Erythroblast (primary cell): Measurements from ENCODE around the gene PARD3.

Experiments
- DNase-seq, 2 experiments: peaks; one replicate each; lab custom pipeline; 2025; lab: John Stamatoyannopoulos, UW
- GATA1 ChIP-seq: IDR thresholded peaks from 2 replicates; pipeline ENCODE4 v1.6.1; 2011; ENCODE audit warnings: low read depth, mild to moderate bottlenecking, control low read depth, low read length, moderate library complexity
- POLR2A ChIP-seq: IDR thresholded peaks from 2 replicates; pipeline ENCODE4 v1.6.1; 2011; ENCODE audit warnings: mild to moderate bottlenecking, low read length

The PARD3 gene

DNA sequence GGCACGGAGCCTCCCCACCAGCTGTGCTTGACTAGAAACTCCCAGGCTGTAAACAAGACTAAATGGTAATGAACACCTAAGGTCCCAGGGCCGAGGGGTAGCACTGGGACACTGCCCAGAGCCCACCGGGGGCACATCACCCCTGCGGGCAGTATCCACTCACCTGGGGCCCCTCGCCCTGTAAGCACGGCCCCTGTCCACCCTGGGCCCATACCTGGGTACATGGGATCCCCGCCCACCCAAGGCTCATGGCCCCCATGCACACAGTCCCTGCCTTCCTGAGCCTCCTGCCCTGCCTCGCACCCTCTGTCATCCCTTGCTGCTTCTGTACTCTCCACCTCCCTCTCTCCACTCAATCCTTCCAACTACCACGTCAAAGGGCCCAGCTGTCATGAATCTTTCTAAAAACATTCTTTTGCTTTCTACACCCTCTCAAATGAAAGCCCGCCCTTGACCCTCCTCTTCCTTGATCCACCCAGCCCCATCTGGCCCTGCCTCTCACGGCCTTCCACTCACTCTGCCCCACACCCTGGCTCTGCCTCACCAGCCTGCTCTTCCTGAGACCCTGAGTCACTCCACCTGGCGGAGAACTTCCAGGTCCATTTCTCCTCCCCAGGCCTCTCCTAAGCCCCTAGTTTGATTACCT is 173.1 kb downstream of the PARD3 start:
- TF ChIP-seq POLR2A (no peak), GATA1 (no peak)
- DNase-seq = no peak

DNA sequence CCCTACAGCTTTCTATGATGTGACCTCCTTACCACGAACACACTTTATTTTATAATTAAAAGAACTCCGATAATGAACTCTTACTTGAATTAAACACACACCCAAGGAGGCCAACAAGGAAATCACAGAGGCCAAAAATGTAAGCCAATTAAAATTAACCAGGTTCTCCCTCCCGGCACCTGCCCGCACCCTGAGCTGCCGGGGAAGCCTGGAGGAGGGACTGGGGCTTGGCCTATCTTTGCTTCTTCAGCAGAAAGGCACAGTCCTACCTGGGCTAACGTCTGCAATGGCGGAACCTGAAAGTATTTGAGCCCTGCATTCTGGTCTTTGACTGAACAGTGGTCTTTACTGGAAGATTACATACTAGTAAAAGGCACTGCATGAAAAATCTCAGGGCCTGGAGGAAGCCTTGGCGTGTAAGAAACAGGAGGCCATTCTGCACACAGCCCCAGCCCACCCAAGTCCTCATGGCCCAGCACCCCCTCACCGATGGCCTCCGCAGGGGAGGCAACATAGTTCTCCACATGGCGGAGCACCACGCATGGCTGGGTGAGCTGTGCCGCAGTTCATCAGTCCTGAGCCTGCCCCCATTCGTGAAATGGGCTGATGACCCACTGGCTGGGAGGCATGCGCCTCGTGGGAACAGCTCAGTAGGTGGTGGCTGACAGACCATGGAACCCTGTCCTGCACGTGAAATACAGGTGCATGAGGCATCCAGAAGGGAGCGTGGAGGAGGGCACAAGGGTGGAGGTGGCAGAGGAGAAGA is 173.8 kb downstream of the PARD3 start:
- TF ChIP-seq GATA1 (no peak), POLR2A (no peak)
- DNase-seq = no peak

DNA sequence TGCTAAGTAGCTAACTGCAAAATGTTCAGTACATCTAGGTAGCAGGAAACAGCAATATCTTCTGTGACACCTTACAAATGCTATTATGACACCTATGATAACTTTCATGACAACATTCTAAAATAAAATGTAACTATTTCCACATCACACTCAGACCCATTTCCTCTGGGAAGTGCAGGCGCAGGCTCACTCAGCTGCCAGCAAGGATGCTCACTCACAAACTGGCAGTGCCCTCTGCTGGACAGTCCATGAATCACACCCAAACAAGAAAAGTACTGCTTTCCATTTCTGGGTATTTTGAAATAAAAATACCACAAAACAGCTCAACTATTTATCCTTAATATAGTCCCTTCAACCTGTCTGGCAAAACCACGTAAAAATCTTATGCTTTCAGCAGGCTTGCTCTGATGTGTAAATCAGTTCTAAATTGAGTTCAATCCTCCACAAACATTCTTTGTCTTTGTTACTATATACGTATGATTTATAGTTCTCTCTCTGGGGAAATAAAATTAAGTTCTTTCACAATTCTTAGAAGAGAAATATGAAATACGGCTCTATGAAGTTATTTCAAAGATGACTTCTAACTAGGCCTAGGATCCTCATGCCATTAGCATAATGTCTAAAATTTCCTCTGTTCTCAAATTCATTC is 176.6 kb downstream of the PARD3 start:
- no peak for TF ChIP-seq GATA1
- TF ChIP-seq POLR2A = no peak

DNA sequence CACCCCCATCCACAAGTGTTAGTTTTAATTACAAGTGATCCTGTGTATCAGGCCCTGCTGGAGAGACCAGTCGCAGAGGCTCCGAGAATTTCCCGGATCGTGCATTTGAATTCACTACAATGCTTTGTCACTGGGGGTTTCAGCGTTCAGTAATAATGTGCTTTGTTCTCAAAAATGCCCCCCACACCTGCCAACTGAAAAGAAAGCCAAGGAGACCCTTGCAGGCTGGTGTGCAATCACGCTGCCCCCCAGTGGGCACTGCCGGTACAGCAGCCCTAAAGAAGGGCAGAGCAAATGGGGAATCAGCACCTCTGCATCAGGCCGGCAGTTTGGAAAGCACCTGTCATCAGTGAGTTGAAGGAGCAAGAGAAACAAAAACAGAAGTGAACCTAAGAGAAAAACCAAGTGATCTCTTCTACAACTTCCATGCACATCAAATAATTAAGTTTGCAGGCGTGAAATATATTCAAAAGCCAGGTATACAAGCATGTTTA is 177.6 kb downstream of the PARD3 start:
- TF ChIP-seq GATA1 (no peak), POLR2A (no peak)
- peak; percentile 35 to 63 for DNase-seq

More for the DNA sequence above, 176.6 kb downstream of the PARD3 start:
- DNase-seq = peak; percentile 70 to 82

DNA sequence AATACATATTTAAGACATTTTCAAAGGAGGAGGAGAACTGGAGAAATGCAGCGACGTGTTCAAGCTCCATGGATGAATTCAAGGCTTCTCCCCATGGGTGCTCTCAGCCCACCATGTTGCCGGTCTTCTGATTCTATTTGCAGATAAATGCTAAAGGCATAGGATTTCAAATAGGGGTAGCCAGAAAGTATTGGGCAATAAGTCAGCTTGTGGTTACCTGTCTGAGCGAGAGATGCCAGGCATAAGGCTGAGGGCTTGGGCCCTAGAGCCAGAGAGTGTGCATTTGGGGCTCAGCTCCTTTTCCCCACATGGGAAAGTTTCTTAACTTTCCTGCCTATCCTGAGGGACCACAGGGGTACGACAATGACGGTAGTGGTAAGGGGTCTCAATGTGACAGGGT is 180.0 kb downstream of the PARD3 start:
- TF ChIP-seq POLR2A (no peak), GATA1 (no peak)
- no peak for DNase-seq

DNA sequence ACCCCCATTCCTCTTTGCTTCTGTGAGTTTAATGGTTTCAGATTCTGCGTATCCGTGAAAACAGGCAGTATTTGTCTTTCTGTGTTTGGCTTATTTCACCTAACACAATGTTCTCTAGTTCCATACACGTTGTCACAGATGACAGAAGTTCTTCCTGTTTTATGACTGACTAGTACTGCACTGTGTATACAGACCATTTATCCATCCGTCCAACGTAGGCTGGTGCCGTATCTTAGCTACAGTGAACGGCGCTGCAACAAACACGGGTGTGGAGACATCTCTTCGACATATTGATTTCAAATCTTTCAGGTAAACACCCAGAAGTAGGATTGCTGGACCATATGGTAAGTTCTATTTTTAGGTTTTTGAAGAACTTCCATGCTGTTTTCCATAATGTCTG is 181.7 kb downstream of the PARD3 start:
- TF ChIP-seq POLR2A (no peak), GATA1 (no peak)
- no peak for DNase-seq

DNA sequence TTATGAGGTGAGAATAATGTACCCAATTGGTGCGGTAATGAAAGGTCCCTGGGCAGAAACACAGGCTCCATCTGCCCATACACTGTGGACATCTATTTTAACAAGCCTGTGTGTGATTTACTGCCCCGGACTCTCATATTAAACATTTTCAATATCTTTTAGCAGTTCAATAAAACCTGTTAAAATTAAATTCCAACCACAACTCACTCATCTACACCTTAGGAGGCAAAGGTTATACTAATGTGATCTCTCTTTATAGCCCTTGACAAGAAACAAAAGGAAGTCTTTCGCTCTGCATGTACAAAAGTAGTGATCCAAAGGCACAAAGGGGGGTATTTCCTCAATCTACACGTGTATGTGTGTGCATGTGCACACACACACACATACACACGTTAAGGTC is 186.0 kb downstream of the PARD3 start:
- TF ChIP-seq POLR2A = no peak
- DNase-seq = no peak

DNA sequence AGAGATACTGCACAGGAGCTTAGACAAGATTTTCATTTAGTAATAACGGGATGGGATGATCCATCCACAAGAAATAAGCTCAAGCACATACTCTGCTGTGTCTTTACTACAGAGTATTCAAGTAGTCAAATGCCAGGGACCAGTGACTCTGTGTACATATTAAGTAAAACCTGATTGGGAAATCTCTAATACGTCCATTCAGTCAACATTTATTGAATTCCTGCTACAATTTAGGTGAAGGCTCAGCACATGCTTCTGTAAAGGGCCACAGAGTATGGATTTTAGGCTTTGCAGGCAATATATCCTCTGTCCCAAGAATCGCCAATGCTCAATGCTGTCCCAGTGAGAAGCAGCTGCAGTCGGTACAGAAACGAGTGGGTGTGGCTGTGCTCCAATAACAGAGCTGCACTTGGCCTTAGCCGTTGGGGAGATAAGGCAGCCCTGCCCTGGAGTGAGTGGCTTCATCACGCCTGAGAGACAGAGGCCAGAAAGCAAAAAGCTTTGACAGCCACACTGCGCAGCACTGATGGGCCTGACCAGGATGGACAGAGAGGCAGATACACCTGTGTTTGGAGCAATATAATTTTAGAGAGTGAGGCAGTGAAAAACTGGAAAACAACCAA is 186.8 kb downstream of the PARD3 start:
- DNase-seq = peak; percentile 71 to 83

DNA sequence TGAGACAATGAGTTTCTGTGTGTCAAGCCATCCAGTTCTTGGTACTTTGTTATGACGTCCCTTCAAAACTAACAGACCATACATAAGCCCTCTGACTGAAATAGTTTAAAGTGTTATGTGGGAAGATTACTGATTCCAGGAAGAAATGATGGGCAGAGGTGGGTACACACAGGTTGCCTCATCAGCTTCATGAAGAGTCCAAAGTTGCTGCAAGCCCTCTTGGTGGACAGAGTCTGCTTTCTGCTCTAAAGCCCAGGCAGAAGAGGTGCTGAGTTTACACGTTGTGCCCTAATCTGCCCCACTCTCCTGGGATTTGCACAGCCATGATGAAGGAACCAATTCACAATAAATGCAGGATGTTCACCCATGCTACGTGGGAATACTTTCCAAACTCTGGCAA is 187.4 kb downstream of the PARD3 start:
- no peak for TF ChIP-seq GATA1
- no peak for TF ChIP-seq POLR2A
- no peak for DNase-seq

More for the DNA sequence above, 186.8 kb downstream of the PARD3 start:
- TF ChIP-seq POLR2A = no peak
- no peak for TF ChIP-seq GATA1

DNA sequence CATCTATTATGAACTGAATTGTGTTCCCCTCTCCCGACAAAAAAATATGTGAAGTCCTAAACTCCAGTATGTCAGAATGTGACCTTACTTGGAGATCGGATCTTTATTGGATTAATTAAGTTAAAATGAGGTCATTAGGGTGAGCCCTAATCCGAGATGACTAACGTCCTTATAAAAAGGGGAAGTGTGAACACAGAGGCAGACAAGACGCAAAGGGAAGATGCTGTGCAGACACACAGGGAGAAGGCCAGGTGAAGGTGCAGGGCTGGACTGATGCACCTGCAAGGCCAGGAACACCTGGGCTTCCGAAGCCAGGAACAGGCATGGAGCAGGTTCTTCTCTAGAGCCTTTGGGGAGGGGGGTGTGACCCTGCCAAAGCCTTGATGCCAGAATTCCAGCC is 187.8 kb downstream of the PARD3 start:
- TF ChIP-seq GATA1 (no peak), POLR2A (no peak)
- DNase-seq = no peak

DNA sequence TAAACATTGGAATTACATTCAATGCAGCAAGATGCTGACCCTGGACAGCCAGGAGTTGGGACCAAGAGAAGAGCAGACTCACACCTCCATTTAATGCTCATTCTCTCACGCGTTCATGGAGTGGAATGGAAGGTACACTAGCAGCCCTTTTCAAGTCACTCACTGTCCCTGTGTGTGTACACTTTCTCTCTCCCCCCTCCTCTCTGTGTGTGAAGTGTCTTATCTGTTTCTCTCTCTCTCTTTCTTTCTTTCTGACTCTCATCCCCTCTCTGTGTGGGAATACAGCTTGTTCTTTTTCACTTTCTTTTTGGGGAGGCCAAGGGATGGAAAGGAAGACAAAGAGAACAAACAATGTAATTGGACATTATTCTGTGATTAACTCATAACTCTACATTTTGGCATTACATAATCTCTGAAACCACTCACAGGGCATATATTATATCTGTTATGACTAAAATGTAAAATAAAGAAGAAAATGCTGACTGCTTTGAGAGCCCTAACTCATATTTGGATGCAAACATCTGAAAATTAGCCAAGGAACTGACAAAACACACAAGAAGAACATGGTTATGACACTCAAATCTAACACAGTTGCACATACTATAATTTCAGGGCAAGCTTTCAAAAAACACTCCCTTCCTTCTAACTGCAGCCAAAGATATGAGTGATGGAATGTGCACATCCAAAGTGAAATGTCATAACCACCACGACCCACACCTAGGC is 188.8 kb downstream of the PARD3 start:
- TF ChIP-seq POLR2A (no peak), GATA1 (no peak)
- DNase-seq = no peak

DNA sequence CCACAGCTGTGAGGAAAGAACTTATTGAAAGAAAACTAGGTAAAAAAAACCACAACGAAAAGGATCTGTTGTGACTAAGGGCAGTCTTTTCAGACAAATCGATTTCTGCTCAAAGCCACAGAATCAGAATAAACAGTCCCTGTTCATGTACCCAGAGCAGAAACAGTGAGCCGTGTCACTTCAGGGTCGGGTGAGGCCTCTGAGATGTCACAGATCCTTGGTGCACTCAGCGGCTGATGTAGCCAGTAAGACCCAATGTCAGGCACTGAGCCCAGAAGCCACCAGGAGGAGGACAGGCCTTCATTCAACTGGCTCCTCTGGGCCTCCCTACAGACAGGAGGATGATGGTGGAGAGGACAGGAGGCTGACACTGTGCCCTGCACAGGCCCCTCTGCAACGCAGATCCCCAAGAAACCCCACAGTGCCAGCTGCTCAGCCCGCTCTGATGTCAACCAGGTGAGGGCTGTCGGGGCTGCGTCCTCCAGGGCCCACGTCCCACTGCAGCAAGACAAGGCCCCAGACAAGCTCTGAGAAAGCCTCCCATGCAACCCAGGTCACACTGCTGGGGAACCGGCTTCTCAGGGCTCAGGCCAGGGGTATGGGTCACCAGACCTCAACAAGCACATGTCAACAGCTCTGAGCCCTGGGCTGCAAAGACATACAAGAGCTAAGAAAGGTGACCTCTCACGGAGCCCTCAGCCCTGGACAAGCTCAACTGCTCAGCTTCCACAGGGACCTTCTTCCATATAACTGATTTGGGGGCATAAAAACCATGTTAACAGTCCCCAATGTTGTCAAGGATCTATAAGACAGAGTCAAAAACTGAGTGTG is 190.6 kb downstream of the PARD3 start:
- DNase-seq = no peak
- TF ChIP-seq GATA1 (no peak), POLR2A (no peak)
